Stimulated activated CD8-positive, alpha-beta memory T cell treated with anti-CD3 and anti-CD28 coated beads, Interleukin-15, amount 100 ng/mL, for 1 hour (primary cell): ENCODE measurements around the gene EYA3.

Source experiments
- DNase-seq: peaks from one replicate; pipeline ENCODE4 v3.0.0-alpha.2; 2020; ENCODE audit warnings: low read depth

Gene EYA3

DNA sequence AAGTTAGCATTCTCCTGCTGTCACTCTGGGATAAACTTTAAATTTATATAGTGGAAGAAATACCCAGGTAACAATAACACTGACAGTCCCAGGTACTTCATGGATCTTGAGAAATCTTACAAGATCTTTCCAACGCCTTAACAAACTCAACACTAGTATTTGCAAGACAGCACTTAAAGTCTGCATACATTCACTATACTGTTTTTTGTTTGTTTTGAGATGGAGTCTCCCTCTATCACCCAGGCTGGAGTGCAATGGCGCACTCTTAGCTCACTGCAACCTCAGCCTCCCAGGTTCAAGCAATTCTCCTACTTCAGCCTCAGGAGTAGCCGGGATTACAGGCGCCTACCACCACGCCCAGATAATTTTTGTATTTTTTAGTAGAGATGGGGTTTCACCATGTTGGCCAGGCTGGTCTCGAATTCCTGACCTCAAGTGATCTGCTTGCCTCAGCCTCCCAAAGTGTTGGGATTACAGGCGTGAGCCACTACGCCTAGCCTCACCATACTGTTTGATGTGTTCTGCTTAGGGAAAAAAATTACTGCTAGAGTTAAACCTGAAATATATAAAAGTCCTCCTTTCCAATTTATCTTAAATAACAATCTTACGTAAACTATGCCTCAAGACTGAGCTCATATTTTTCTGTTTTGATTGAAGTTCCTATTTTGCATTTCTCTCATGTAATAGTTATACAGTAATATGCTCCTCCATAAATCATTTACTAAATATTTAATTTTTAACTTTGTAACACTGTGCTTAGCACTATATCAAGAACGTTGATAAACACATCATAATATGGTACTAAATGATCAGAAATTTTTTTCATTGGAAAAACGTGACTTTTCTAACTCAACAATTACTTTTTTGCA, 17.5 kb downstream of the EYA3 start:
- no peak for DNase-seq

DNA sequence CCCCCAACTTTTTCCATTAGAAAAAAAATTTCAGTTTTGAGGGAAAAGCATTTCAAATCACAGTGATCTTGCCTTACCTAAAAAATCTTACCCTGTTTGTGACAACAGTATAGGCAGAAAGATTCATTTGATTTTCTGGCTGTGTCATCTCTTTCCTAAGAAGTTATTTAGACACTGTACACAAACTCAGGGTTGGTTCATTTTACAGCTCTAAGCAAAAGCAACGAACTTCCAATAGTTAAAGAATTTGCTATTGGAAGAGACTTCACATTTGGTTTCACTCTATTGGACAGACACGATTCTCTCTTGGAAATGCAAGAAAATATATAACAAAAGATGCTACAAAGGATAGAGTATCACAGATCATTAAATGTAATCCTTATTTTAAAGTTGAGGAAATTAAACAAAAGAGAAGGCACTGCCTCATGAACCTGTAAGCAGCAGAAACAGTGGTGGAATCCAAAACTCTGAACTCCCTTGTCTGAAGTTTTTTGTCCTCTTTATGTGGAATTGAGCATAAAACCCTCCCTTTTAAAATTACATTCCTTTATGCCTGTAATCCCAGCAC, 20.8 kb downstream of the EYA3 start:
- DNase-seq: no peak

DNA sequence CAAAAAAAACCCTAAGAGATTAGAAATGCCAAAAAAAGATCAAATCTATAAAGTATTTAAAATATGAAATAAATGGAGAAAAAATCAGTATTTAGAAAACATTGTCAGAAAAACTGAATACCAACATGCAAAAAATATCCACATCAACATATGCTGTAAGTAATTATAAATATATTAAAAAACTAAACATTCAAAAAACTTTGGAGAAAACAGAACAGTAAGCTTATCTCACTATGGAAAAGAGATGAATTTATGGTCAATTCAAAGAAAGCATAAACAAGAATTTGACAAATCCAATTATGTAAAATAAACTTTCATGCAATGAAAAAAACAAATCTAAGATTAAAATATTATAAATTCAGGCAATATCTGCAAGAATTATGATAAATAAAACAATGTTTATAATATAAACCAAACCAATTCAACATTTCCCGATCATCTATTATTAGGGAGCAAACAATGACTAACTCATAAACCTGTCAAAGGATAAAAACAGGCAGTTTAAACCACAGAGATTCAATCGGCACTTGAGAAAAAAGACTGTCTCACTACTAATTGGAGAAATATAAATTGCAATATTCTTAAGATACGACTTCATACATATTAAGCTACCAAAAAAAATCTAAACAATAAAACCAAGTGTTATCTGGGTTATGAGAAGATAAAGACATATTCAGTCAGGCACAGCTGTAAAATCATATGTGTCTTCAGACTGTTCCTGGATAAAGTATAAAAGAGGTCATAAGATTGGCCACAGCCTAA, 21.8 kb downstream of the EYA3 start:
- no peak for DNase-seq

DNA sequence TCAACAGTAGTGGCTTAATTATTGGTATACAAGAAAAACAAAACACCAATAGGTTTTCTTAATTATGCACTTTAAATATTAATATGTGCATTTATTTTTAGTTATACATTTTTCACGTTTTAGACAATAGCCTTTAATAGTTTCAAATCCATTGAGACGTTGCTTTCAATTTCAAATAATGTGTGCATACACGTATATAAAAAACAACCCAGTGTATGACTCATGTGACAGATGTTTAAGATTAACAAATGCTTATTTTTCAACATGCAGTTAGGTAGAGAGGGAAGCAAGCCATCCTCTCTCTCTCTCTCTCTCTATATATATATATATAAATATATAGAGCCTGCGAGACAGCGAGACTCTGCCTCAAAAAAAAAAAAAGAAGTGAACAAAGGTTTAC, 24.3 kb downstream of the EYA3 start:
- DNase-seq: no peak

DNA sequence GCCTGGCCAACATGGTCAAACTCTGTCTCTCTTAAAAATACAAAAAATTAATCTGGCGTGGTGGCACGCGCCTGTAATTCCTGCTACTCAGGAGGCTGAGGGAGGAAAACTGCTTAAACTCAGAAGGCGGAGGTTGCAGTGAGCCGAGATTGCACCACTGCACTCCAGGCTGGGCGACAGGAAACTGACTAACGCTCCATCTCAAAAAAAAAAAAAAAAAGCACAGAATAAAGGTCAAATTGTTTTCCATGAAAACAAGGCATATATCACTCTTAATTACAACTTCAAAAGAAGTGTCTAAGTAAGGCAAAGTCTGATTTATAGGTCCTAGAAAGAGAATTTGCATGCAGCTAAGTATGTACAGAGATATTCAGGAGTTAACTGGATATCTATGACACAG, 25.6 kb downstream of the EYA3 start:
- no peak for DNase-seq

DNA sequence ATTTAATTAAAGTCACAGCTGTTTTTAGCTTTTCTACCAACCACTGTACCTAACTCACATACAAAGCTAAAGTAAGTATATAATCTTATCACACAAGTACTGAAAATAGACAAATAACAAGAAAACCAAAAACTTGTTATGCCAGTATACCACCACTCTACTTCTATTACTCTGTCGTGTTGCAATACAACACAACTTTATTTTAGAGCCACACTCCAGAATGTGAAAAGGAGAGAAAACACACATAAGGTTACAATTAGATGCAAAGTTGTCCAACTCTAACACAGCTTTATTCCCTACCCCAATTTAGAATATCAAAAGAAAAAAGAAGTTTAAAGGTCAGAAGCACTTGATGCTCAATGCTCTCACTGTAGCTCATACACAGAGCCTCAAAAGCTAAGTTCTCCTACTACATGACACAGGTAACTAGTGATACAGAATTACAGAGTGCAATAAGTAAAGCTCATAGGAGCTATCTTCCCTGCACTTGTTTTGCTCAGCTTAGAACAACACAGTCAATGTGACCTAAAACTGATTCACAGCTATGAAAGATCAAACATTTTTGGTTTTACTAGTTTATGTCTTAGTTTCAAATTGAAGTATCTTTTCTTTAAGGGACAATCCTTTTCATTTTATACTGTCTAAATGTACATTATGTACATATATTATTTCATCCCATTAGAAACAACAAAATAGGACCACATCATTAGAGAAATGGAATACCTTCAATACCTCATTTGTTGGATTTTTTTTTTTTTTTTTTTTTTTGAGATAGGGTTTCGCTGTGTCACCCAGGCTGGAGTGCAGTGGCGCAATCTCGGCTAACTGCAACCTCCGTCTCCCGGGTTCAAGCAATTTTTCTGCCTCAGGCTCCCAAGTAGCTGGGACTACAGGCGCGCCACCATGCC, 29.2 kb downstream of the EYA3 start:
- DNase-seq: no peak

DNA sequence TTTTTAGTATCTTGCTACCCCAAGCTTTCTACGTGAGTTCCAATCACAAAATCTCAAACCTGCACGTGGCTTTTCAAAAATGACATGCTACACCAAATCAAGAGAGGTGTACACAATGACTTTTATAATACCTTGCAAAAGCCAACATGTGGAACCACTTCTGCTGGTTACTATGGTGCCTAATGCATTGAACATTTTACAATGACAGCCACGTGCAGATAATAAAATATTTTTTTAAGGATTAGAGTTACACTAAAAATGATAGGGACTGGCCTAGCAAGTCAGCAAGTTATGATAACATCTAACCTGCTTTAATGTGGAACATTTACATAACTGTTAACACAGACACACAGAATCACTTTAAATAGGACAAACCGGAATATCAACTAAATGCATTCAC, 30.2 kb downstream of the EYA3 start:
- DNase-seq: no peak

DNA sequence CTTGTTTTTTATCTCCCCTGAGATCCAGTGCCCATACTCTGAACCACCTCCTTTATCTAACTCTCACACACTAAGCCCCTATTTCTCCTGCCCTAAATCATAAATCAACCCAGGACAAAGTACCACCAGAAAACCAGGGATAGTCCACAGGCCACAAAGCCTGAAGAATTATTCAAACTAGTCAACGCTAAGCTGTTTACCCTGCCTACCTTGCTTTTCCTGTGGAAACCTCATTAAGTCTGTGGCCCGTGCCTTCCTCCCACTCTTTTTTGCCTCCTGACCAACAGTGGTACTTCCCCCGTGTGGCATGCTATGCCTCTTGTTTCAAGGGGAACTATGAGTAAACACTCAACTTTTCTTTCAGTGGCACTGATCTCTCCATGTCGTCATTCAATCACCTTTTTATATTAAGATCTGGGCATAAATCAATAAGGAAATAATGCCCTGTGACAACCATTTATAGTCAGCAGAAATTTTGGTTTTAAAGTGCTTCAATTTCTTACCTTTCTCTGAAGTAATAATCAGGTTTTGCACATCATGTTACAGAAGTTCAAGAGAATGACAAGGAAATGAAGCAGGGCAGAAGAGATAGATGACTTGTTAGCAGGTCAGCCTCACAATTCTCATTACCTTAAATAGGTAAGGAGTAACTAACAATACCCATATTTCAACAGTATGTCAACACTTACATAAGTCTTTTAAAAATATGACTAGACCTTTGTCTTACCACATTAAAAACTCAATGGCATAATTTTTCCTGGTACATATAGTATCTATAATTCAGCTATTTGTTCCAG, 32.1 kb downstream of the EYA3 start:
- DNase-seq: peak; percentile 37

DNA sequence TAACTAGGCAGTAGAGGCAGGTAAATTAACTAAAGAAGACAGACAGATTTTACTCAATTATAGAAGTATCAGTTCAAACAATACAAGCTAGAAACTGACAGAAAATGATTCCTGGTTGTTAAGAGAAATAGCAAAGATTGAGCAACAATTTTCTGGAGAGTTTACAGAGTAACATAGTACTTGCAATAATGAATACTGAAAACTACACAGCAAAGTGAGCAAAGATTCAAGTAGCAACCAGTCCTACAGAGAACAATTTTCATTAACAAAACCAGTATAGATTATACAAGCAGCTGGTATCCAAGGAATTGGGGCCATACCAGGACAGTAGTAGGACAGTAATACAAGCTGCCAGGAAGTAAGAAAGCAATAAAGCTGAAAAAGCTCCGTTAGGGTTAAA, 37.6 kb downstream of the EYA3 start:
- no peak for DNase-seq

DNA sequence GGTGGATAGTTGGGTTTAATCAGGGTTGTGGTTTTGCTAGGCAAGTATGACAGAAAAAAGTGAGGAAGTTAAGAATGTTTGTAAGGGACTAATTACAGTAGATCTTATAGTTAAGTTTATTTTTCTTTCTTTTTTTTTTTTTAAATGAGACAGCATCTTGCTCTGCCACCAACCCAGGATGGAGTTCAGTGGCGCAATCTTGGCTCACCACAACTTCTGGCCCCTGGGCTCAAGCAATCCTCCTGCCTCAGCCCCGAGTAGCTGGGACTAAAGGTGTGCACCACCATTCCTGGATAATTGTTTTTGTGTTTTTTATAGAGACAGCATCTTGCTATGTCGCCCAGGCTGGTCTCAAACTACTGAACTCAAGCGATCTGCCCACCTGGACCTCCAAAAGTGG, 41.7 kb downstream of the EYA3 start:
- no peak for DNase-seq

DNA sequence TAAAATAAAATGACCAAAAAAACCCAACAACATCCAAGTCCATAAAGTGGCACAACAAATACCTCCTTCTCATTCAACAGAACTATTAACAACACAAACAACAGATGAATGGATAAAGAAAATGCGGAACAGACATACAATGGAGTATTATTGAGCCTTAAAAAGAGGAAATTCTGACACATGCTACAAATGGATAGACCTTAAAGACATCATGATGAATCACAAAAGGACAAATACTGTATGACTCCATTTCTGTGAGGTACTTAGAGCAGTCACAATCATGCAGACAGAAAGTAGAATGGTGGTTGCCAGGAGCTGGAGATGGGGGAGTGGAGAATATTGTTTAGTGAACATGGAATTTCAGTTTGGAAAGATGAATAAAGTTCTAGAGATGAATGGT, 42.6 kb downstream of the EYA3 start:
- DNase-seq: no peak

DNA sequence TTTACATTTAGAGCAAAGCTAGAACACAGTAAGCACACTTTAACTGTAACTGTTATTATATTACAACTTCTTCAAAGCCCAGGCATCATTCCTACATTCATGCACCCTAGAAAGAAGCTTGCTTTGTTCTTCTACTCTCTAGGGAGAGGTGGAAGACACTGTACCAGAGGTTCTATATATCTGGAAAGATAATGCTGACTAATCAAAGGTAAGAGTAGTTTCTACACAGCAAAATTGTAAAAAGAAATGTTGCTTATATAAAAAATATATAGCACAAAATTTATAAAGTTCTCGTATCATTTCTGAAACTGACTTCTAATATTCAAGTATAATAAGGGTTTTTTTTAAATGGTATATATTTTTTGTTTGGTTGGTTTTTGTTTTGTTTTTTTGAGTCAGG, 44.0 kb downstream of the EYA3 start:
- DNase-seq: no peak

DNA sequence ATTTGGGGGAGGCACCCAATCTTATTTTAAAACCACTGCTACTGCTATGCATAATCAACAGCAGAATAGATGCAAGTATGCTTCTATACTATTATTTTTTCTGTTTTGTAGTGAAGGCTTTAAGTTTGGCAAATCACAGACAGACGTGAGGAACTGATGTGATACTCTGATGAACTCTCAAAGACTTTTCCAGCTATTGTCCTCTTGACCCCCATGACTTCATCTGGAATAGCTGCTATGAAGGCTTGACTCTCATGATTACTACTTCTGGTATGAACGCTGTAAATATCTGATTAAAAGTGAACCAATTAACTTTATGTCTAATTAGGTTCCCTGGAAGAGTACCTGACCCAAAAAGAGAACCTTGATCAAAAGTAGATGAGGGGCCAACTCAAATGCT, 49.1 kb downstream of the EYA3 start:
- no peak for DNase-seq

DNA sequence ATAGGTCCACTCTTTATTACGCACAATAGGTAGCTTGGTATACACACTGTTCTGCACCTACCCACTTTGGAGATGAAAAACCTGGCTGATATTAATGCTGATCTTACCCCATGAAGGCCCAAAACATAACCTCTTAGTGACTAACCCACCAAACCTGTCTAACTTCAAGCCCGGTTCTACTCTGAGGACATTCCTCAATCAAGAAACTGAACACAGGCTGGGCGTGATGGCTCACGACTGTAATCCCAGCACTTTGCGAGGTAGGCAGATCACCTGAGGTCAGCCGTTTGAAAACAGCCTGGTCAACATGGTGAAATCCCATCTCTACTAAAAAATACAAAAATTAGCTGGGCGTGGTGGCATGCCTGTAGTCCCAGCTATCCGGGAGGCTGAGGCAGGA, 50.5 kb downstream of the EYA3 start:
- no peak for DNase-seq

DNA sequence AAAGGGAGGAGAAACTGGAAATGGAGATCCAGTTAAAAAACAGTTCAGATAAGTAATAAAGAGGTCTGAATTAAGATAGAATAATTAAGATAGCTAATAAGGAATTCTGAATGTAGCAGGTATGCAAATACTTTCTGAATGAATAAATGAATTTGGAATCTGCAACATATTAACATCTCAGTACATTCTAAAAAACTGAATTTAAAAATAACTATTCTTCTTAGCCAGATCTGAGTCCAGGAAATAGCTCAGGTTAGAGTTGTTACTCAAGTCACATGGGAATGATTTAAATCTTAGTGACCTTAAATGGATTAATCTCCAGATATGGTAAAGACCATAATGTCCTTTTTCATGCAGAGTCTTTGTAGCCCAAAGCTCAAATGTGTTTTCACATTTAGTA, 51.2 kb downstream of the EYA3 start:
- no peak for DNase-seq

DNA sequence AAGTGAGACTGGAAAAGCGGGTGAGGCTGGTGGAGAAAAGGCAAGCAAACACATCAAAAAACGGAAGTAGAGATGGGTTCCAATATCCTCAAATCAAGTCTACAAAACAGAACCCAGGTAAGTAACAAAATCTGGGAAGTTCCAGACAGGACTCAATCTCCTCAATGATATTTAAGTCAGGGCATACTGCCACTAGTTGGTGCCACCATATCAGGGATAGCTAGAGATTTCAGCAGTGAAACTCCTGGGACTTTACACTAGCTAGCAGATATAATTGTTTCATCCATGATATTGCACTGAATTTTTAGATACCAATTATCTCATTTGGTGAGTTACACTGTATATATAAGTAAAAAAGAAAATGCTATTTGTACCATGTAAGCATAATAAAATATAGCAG, 52.0 kb downstream of the EYA3 start:
- DNase-seq: no peak

DNA sequence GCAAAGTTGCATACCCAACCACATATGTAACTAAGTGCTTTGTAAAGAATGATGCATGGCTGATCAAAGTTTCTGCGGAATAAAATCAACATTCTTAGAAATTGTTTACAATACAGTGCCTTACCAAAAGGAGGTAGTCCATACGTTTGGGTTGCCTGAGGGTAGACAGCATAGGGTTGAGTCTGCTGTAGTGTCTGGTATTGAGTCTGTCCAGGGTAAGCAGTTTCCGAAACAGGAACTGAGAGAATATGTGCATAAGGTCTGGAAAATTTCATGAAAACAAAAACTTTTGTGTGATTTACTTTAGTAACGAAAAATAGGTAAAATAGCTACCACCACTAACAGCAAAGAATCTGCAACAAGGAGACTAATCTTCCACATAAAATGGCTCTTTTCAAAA, 53.0 kb downstream of the EYA3 start:
- DNase-seq: no peak

DNA sequence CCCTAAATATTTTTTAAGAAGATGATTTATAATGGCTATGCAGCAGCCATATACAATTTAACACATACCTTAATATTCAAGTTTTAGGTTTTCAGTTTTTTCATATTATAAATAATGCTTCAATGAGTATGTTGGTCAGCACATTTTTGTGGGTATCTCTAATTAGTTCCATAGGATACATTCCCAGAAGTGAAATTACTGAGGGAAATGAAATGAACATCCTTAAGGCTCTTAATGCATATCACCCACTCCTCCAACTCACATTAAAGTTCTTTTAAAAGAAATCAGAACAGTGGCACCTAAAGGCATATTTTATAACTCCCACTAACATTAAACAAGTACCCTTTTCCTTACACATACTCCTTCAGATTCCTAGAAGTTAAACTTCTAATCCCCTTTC, 56.1 kb downstream of the EYA3 start:
- no peak for DNase-seq

DNA sequence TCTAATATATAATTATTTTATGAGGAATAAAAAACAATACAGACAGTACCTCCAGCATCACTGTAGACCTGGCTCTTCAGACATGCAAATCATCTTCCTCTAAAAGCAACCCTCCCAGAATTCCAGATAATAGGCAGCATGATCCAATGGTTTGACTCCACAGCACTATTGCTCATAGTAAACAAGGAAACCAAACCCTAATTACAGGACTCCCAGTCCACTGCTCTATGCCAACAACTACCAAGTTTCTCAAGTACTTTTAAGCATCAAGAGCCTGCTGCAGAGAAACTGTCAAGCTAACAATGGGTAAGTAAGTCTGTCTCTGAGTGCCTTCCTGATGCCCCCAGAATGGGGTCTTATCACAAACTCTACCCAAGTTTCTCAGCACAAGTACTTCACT, 57.2 kb downstream of the EYA3 start:
- no peak for DNase-seq

DNA sequence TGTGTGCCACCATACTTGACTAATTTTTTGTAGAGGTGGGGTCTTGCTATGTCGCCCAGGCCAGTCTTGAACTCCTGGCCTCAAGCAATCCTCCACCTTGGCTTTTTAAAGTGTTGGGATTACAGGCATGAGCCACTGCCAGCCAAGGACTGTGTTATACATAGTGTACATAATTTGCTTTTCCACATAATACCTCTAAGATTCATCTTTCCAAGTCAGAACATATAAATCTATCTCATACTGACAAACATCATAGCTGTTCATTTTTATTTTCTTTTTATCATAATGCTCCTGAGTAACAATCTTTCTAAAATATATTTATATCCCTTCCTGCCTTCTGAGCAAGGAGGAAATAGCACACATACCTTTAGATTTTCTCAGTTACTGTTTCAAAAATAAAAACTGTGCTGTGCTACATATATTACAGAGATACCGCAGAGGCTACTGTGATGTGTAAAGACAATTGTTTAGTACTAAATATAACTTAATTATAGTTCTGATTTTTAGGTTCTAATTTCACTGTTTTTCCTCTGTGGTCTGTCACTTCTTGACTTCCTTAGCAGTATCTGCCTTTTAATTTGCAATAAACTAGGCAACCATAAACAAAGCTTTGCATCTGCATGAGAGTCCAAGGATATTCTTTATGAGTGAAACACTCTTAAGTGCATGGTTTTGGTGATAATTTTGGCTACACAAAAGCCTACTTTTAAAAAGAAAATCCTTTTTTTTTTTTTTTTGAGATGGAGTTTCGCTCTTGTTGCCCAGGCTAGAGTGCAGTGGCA, 59.3 kb downstream of the EYA3 start:
- DNase-seq: no peak

DNA sequence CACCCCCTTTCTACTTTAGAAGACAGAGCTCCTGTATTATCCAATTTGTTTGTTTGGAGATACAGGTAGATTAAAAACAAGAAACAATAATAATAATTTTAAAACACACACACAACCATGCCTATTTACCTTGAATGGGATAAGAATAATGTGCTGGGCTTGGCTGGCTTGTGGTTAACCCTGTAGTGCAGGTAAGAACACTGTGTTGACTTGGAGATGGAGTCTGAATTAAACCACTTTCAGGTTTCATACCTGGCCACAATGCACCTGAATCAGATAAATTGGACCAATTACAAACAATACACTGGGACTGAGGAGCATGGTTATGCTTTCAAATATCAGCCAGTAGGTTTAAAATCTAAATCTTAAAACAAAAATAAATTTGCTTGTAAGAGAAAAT, 60.8 kb downstream of the EYA3 start:
- DNase-seq: no peak
